GM18519 (cell line): Measurements from ENCODE around the gene PRKN.

Source experiments
- ATAC-seq: cut with Tn5 transposase; IDR thresholded peaks from one replicate; pipeline ENCODE4 v1.9.1; 2021; ENCODE audit warnings: mild to moderate bottlenecking, moderate library complexity; ENCODE audit not compliant: unreplicated experiment, low FRiP score

PRKN gene

DNA sequence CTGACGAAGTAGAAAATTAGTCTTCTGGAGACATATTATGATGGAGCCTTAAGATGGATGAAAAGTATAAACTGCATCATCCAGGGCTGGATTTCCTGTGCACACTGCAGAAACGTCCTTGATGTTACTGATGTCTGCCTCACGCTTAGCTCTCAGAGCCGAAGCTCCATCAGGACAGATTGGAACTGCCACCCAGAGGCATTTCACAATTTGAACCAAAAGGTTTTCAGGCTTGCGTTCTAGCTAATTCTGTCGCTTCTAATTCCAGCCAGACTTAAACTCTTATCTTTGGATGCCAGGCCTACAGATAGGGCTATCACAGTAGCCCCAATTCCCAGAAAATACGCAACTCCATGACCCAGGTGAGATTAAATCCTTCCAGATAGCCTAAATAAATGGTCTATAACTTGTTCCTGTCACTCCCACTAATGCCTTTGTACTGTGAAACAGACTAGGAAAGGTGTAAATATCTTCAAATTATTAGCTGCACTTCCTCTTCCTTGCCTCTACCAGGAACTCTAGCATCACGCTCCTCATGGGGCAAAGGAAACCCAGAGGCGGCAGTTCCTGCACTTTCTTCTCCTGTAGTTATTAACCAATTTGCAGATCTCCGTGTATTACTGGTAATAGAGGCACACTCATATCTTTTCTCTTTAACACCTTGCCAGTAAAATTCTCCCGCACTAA is 634.6 kb downstream of the PRKN start:
- no peak for ATAC-seq

DNA sequence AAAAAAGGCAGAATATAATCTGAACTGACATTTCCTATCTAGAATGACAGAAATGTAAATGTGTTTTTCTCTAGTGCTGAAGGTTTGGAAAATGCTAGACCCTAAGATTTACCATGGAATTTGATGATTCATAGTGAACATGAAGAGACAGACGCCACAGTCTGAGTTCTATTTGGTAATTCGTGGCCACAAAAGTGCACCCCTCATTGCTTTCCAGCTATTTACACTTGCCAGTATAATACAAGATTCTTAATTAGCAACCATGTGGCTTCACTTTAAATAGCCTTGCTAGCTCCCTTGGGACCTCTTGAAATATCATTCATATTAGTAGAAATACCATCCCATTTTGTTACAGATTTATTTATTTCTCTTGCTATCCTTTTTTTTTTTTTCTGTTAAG is 636.8 kb downstream of the PRKN start:
- ATAC-seq, result no peak

DNA sequence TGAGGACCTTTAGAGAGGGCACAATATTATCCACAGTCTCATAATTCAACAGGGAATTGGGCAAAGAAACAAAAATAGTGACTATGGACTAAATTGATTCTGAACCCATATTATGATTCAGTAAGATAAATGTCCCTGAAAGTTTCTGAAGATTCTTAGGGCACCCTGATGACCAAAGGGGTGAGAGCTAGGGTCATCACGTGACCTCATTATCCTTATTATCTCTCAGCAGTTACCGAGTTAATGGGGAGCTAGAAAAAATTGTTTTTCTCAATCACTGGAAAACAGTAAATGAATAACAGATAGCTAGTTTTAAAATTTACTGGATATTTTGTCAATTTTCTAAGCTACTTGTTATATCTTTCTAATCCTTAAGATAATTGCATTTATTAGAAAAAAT is 639.5 kb downstream of the PRKN start:
- ATAC-seq, result no peak

DNA sequence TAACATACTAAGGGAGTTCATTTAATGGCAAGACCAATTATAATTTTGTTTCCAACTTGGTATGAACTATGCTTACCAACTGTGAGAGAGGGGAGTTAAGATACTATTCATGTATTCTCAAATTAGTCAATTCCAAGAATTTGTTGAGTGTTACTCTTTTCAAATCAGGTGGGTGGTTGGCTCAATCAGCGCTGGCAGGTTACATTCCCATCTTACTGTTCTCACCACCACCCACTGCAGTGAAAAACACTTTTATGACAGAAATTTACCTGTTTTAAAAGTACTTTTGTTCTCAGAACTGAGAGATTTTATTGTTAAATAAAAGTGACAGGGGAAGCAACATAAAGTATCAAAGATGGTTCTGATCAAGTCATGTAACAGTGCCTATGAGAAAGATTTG is 642.0 kb downstream of the PRKN start:
- ATAC-seq, result no peak

DNA sequence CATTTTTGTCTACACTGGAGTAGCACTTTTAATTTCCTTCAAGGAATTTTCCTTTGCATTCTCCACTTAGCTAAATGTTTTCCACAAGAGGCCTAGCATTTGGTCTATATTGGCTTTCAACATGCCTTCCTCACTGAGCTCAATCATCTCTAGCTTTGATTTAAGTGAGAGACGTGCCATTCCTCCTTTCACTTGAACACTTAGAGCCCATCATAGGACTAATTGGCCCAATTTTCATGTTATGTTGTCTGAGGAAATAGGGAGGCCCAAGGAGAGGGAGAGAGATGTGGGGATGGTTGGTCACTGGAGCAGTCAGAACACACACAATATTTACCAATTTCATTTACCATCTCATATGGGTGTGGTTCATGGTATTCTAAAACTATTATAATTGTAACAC is 645.0 kb downstream of the PRKN start:
- no peak for ATAC-seq

DNA sequence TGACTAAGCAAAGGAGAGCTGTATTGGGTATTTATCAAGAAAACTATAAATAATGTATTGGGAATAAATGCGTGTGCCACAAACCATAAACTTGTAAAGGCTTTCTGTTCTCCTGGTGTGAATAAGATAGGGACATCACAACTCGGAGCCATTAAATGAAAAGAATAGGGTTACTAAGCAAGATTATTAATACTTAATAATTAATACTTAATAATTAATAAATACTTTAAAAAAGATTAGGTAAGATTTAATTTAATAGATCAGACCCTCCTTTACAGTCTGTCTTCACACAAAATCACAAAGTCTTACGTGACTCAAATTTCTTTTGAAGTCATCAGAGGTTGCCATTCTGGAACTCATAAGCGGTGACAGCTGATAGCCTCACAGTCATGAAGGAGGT is 648.9 kb downstream of the PRKN start:
- ATAC-seq, result no peak

DNA sequence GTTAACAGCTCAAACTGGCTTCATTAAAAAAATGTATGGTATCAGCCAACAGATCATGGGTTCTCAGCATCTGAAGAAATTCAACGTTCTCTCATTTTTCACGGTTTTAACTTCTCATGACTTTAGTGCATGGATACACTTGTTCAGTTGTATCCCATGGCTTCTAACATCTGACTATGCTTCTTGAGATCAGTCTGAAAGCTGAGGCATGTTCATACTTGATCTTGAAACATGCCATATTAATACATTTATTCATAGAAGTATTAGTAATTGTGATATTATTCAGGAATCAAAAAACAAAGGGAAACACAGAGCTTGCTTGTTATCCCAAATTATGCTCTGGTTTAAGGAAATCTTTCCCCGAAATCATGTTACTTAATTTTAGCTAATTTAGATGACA is 649.4 kb downstream of the PRKN start:
- no peak for ATAC-seq

DNA sequence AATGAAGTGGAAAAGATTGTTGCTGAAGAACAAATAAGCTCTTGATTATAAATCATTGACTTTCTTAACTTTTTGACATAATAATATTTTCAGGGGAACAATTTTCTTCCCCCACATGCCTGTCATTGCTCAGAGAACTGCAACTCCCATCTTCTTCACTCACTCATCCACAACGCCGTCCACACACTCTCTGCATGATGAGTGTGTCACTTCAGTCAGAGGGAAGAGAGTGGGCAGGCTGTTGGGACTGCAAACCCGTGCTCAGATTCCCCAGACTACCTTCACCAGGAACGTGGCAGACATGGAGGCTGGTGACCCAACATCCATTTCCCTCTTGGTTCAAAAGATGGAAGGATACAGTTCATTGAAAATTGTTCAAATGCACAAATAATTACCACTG is 650.8 kb downstream of the PRKN start:
- ATAC-seq, result no peak

DNA sequence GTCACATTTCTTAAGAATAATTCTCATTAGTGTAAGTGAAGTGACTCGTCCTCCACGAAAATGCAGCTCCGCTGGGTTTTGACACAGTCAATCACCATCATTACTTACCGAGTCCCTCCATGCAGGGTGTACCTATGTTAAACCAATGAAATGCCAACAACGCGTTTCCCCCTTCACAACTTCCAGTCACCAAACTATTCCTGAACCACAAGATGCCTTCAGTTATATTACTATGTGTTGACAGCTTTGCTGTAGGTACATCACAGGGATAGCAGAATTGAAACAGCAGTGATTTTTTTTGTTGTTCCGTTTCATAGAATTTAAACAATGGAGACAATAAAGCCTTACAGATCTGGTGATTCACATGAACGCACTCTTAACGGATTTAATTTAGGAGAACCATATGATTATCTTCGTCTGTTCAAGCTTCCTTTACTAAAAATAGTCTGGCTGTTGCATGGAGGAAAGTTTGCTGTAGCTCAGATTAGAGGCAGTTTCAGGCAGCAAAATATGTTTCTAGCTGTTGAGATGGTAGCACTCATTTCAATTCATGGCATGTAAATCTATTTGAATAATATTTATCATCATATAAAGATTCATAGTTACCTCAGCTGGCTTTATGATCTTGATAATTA is 652.8 kb downstream of the PRKN start:
- no peak for ATAC-seq

DNA sequence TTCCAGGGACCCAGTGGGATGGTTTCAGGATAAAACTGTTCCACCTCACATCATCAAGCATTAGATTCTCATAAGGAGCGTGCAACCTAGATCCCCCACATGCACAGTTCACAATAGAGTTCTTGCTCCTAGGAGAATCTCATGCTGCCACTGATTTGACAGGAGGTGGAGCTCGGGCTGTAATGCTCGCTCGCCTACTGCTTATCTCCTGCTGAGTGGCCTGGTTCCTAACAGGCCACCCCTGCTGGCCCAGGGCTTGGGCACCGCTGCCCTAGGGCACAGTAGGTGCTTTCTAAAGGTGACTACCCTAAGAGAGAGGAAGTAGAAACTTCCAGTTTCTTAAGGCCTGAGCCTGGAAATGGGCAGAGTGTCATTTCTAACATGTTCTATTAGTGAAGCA is 656.9 kb downstream of the PRKN start:
- ATAC-seq, result no peak

DNA sequence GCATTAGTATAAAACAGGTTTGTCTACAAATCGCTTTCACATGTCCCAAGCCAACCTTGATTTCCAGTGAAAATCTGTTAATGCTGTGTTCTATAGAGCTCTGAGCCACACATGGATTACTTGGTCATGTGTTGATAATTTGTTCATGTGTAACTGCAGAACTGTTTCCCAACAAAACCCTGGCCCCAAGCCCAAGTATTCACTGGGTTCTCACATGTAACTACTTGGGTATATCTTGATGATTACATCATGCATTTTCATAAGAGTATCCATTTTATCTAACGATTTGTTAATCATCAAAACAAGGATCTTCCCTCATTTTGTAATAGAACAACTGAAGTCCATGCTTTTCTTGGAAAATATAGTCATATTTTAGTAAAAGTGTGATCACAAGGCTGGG is 657.6 kb downstream of the PRKN start:
- ATAC-seq, result no peak

DNA sequence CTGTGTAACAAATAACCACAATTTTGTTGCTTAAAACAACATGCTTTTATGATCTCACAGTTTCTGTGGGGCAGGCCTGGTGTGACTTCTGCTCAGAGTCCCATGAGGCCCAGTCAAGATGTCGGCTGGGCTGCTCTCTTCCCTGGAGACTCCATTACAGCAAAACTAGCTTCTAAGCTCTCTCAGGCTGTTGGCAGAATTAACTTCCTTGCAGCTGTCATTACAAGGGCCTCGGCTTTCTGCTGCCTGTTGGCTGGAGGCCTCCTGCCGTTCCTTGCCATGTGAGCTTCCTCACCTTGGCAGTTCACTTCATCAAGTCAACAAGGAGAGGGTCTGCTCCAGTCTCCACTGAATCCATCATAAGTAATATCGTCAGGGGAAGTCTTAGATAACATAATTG is 659.2 kb downstream of the PRKN start:
- ATAC-seq, result no peak

DNA sequence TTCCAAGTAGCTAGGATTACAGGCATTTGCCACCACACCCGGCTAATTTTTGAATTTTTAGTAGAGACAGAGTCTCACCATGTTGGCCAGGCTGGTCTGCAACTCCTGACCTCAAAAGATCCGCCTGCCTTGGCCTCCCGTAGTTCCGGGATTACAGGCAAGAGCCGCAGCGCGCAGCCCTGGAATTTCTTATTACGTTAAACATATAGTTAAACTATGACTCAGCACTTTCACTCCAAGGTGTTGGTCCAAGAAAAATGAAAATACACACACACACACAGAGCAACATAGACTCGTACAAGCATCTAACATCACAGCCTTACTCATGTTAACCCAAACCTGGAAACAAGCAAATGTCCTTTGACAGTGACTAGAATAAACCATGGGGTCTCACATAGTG is 663.9 kb downstream of the PRKN start:
- no peak for ATAC-seq

DNA sequence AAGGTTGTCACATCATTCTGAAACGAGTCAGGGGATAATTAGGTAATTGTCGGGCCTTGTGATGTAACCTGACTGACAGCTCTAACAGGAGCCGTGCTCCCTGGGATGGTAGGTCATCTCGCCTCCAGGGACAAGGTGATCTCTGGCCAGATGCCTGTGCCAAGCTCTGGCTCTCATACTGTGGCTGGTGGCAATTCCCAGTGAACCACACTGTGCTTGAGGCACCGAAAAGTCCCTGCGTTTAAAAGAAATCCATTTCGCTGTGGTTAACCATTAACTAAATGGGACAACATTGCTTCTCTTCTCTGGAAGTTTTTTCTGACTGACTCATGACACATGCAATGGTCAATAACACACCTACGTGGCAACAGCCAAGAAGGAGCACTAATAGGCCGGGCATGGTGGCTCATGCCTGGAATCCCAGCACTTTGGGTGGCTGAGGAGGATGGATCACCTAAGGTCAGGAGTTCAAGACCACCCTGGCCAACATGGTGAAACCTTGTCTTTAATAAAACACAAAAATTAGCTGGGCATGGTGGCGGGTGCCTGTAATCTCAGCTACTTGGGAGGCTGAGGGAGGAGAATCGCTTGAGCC is 669.2 kb downstream of the PRKN start:
- ATAC-seq, result no peak

DNA sequence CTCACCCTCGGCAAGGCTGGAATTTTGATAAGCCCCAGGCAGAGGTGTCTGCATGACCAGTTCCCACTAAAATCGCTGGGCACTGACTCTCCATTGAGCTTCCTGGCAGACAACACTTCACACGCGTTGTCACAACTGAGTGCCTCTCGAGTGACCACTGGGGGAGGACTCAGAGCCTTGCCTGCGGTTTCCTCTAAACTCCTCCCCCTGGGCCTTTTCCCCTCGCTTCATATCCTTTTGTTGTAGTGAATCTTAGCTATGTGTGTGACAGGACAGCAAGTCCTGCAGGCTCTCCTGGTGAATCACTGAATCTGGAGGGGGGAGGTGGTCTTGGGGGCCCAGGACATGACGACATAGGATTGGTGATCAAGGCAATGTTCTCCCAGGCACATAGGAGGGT is 670.8 kb downstream of the PRKN start:
- no peak for ATAC-seq

DNA sequence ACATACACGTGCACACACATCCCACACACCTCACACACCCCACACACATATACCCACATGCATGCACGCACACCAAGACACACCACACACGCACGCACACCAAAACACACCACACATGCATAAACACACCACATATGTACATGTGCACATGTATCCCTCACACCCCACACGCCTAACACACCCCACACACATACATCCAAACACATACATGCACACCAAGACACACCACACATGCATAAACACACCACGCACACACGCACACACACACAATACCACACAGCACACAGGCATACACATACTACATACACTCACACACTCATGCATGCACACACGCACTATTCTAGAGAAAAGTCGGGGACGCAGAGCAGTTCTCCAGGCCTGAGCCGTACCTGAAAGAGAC is 671.5 kb downstream of the PRKN start:
- ATAC-seq, result no peak

DNA sequence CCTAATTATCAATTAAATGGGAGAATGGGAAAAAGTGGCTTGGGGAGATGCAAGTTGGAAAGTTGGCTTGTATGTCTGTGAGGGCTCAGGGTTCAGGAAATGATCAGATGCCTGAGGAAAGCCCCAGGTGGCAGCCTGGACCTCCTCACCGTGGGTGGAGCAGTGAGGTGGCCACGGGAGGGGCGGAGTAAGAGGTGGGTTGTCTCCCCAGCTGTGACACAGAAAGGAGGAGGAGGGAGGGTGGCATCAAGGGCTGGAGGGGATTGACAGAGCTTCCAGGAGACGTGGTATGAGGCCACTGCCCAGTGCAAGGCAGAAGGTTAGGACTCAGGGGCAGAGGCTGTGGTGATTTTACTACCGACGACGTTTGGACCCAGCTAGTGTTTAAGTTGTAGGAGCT is 672.2 kb downstream of the PRKN start:
- ATAC-seq, result no peak

DNA sequence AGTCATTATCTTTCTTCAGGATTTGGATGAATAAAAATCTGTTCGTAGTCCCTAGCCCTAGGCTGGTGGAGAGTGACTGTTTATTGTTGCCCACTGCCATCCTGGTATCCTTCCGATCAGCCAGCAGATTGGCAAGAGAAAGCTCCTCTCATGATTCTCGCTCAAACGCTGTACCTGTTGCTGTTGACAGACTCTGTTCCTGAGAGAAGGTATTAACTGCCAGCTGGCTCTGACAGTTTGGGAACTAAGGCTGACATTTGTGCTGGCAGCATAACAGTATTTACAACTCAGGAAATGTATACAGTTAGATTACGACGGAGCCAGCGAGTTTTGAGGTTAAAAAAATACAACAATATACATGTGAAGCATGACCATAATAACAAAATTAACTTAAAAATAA is 674.5 kb downstream of the PRKN start:
- no peak for ATAC-seq

DNA sequence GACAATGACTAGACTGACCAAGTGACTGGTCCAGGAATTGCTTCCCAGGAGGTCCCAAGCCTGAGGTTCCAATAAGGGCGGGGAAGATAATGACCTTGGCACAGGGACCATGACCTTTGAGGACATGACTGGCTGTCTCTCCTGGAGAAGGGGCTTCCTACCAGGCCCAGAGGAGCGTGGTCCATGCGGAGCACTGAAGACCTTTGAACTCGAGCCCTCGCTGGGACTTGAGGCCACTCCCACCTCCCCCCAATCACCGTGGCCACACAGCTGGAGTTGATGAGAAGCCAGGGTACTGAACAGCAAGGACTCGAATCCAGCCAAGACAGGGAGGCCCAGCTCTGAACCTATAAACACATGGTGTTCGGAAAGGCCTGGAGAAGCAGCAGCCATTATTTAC is 677.0 kb downstream of the PRKN start:
- ATAC-seq, result no peak

DNA sequence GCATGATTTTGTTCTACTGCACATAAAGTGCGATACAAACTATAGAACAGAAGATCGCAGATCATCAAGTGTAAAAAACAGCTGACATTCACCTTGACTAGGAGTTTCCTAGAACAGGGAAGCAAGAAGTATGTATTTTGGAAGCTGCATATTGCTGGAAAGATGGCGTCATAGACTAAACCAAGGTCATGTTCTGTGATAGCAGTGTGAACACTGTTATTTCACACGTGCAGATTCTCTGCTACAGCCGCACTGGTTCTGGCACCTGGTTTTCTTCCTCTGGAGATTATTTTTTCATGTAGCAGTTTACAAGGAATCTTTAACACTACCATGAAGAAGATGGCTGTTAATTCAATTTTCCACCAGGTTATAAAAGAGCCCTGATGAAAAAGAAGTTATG is 681.2 kb downstream of the PRKN start:
- ATAC-seq, result no peak

DNA sequence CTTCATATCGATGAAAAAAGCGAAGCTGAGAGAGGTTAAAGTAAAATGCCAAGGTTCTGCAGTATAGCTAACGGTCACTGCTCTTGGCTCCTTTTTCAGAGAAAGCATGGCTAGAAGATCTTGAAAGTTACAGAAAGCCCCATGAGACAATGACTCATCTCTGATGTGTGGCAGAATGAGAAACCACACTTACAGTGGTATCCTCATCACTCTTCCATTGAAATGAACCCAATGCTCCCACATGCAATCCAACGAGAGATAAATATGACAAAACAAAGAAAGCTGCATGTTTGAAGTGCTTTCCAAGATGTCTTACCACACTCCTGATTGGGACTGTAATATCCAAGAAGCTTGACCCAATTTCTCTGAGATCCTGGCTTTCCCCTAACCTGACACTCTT is 694.9 kb downstream of the PRKN start:
- no peak for ATAC-seq

DNA sequence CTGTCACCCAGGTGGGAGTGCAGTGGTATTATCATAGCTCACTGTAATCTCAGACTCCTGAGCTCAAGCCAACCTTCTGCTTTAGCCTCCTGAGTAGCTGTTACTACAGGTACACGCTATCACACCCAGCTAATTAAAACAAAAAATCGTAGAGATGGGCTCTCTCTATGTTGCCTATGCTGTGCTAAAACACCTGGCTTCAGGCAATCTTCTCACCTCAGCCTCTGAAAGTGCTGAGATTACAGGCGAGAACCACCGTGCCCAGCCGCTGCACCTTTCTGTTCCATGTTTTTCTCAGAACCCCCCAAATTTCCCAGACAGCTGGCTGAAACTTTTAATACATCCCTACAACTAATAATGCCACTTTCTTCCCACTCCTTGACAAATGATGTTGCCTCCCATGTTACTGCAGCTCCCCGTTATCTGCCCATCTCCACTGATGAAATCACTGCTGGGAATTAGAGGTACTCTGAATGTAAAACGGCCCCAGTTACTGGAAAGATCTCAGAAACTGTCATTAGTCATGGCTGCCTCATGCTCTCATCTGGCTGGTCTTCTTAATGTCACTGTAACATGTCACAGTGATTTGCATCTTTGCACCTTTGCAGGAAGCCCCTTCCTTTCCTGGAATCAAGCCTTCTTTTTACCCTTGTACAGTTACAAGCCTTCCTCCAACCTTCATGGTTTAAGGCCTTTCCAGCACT is 697.5 kb downstream of the PRKN start:
- no peak for ATAC-seq
